ENCODE results near the gene GCSAM. TPM values are rescaled to one million over a fixed set of nuclear protein-coding genes. Genes with fewer than 3 reads are reported as not detected.

Gene GCSAM
- total RNA-seq, 1 experiment from 2014 or later = not detected

GRCh38 chr3:112123548-112123947 is 9.5 kb downstream of the GCSAM start:
- Histone ChIP-seq H4K8ac (replicated peaks; ENCODE audit: insufficient read length, low read depth, low read length) (no peak overlapping the region), H2AK5ac (ENCODE audit: insufficient read length, low read length) (no peak overlapping the region), H4K5ac (ENCODE audit: insufficient read length, low read depth, low read length) (no peak overlapping the region), H3K4me2 (ENCODE audit: insufficient read depth, insufficient read length, low read length) (no peak overlapping the region), H3K56ac (ENCODE audit: insufficient read length, low read depth, low read length) (no peak overlapping the region), H3K79me2 (ENCODE audit: insufficient read depth, low read length) (no peaks in the 10 kb centered on the region), H3K9ac (ENCODE audit: extremely low read depth, insufficient read length, low read length) (no peak overlapping the region), H2BK5ac (ENCODE audit: insufficient read length, low read length) (no peak overlapping the region), H3K18ac (ENCODE audit: insufficient read length, low read depth, low read length) (no peak overlapping the region), H3K23me2 (ENCODE audit: insufficient read length, low read depth, low read length, poor library complexity, severe bottlenecking) (no peaks in the 10 kb centered on the region), H2BK20ac (ENCODE audit: low read depth, low read length, poor library complexity, severe bottlenecking) (no peak overlapping the region), H4K91ac (ENCODE audit: insufficient read length, low read depth, low read length) (no peak overlapping the region), H2BK15ac (ENCODE audit: low read depth, low read length) (no peak overlapping the region), H3T11ph (ENCODE audit: low read length) (no peak overlapping the region), H4K20me1 (ENCODE audit: control insufficient read depth, insufficient read depth, insufficient read length) (no peaks in the 10 kb centered on the region), H3K4me1 (ENCODE audit: insufficient read depth, low read length) (peaks cover 13% of the 10 kb centered on the region; the same call in 1 of the 2 replicates), H3K27me3 (ENCODE audit: insufficient read depth, low read length) (no peaks in the 10 kb centered on the region), H3K79me1 (ENCODE audit: insufficient read depth, low read depth, low read length, poor library complexity, severe bottlenecking) (no peaks in the 10 kb centered on the region), H3K14ac (ENCODE audit: insufficient read depth, low read length) (no peak overlapping the region), H2AFZ (ENCODE audit: low read length) (no peak overlapping the region), H2BK12ac (ENCODE audit: insufficient read length, low read depth, low read length) (no peak overlapping the region), H2BK120ac (ENCODE audit: low read depth, low read length, poor library complexity, severe bottlenecking) (no peak overlapping the region), H3K4ac (ENCODE audit: low read depth, low read length) (no peak overlapping the region), H3K27ac (ENCODE audit: insufficient read length, low read depth, low read length) (no peak overlapping the region), H3K9me3 (ENCODE audit: control insufficient read depth, low read depth, low read length) (no peaks in the 10 kb centered on the region), H3K23ac (ENCODE audit: insufficient read length, low read depth, low read length) (no peak overlapping the region)
- TF ChIP-seq CTCF (conservative IDR thresholded peaks at IDR 0.05) = no peak
- Mint-ChIP-seq H3K4me1 (peaks cover 48 to 51% of the 10 kb centered on the region in 2 experiments), H3K9me3 (no peaks in the 10 kb centered on the region; a peak in 1 of 5 replicates), H3K27ac (no peak overlapping the region), H3K27me3 (ENCODE audit: low read depth) (no peaks in the 10 kb centered on the region), H3K36me3 (ENCODE audit: insufficient read depth in 1 of 3, low read depth in 3 of 3) (peaks cover 0 to 5% (median 0%) of the 10 kb centered on the region in 3 experiments; a peak in 3 of 7 replicates), H3K4me3 (no peak overlapping the region)
- no peak for DNase-seq
- no CpG with 5 or more reads among the region's 2 CpGs for WGBS (ENCODE audit: extremely low coverage, insufficient read length, low lambda C conversion rate)
